Neural progenitor cell (in vitro differentiated cells): ENCODE data around the gene SYNGR3. TPM values are rescaled to one million over a fixed set of nuclear protein-coding genes. Genes with fewer than 3 reads are reported as not detected.
A peak's percentile ranks its signal among the peaks of the same experiment; 100 is the strongest.

Experiments used
- DNase-seq: peaks from one replicate; pipeline ENCODE4 v3.0.0-alpha.2; 2016; ENCODE audit warnings: low spot score
- H2AFZ ChIP-seq: fragments of 200-600 bp; sonication (generic); replicated peaks from 2 replicates; pipeline ENCODE4 v1.6.1; 2016; ENCODE audit warnings: antibody characterized with exemption
- H3F3A ChIP-seq: fragments of 200-600 bp; sonication (generic); 2 replicates; pipeline ENCODE4 v1.6.1; 2016; ENCODE audit warnings: antibody characterized with exemption, low read depth
- H3K27ac ChIP-seq: fragments of 200-600 bp; sonication (generic); 2 replicates; pipeline ENCODE4 v1.5.1; 2016; ENCODE audit warnings: mild to moderate bottlenecking
- H3K27me3 ChIP-seq: fragments of 200-600 bp; sonication (generic); 2 replicates; pipeline ENCODE4 v1.6.1; 2016; ENCODE audit warnings: mild to moderate bottlenecking, moderate library complexity
- H3K36me3 ChIP-seq: fragments of 200-600 bp; sonication (generic); 2 replicates; pipeline ENCODE4 v1.5.1; 2016
- H3K4me1 ChIP-seq: fragments of 200-600 bp; sonication (generic); 2 replicates; pipeline ENCODE4 v1.6.1; 2016; ENCODE audit warnings: mixed run types
- H3K4me2 ChIP-seq: fragments of 200-600 bp; sonication (generic); 2 replicates; pipeline ENCODE4 v1.6.1; 2016
- H3K4me3 ChIP-seq: fragments of 200-600 bp; sonication (generic); 2 replicates; pipeline ENCODE4 v1.5.1; 2016
- H3K79me2 ChIP-seq: fragments of 200-600 bp; sonication (generic); 2 replicates; pipeline ENCODE4 v1.6.1; 2016; ENCODE audit warnings: low read depth
- H3K9ac ChIP-seq: fragments of 200-600 bp; sonication (generic); 2 replicates; pipeline ENCODE4 v1.6.1; 2016
- H3K9me3 ChIP-seq: fragments of 200-600 bp; sonication (generic); 2 replicates; pipeline ENCODE4 v1.5.1; 2016; ENCODE audit warnings: low read depth
- H4K20me1 ChIP-seq: fragments of 200-600 bp; sonication (generic); 2 replicates; pipeline ENCODE4 v1.6.1; 2016; ENCODE audit warnings: low read depth
- H3K27ac Mint-ChIP-seq: 3 replicates; pipeline ENCODE4 v1.8.0; 2021; ENCODE audit warnings: mixed read lengths
- H3K27me3 Mint-ChIP-seq: 2 replicates; pipeline ENCODE4 v1.8.0; 2022; ENCODE audit warnings: low read depth, mild to moderate bottlenecking, inconsistent platforms, moderate library complexity, mixed read lengths; ENCODE audit not compliant: insufficient read depth
- H3K36me3 Mint-ChIP-seq: 3 replicates; pipeline ENCODE4 v1.8.0; 2021; ENCODE audit warnings: mixed read lengths
- H3K4me1 Mint-ChIP-seq: 3 replicates; pipeline ENCODE4 v1.8.0; 2021; ENCODE audit warnings: mixed read lengths
- H3K4me3 Mint-ChIP-seq: 3 replicates; pipeline ENCODE4 v1.8.0; 2021; ENCODE audit warnings: mild to moderate bottlenecking, moderate library complexity, mixed read lengths
- H3K9me3 Mint-ChIP-seq: 3 replicates; pipeline ENCODE4 v1.8.0; 2020; ENCODE audit warnings: mixed read lengths
- CTCF ChIP-seq: fragments of 200-600 bp; sonication (generic); IDR thresholded peaks from 2 replicates; pipeline ENCODE4 v1.5.1; 2017; ENCODE audit warnings: antibody characterized with exemption, mild to moderate bottlenecking
- EZH2 ChIP-seq: fragments of 200-600 bp; sonication (generic); IDR thresholded peaks from 2 replicates; pipeline ENCODE4 v1.6.1; 2017; ENCODE audit warnings: antibody characterized with exemption, mild to moderate bottlenecking, moderate library complexity
- EZH2phosphoT487 ChIP-seq: fragments of 200-600 bp; sonication (generic); IDR thresholded peaks from 2 replicates; pipeline ENCODE4 v1.6.1; 2017; ENCODE audit warnings: antibody characterized with exemption
- total RNA-seq: library from RNA; depleted of rRNA; stranded (reverse); fragments of >200 nt; gene quantifications from 2 replicates; pipeline ENCODE4 v1.2.3, GENCODE V29; 2015; ENCODE audit warnings: low replicate concordance

Gene SYNGR3
- total RNA-seq, 1 donor from 2014 or later, result 4.4 TPM

GRCh38 chr16:1993731-1994131, 4.0 kb downstream of the SYNGR3 start:
- no peak for DNase-seq
- Histone ChIP-seq H3K27ac (no peak overlapping the region), H3K9ac (no peak overlapping the region), H3F3A (peaks cover 55% of the 10 kb centered on the region), H3K4me1 (peaks cover 10% of the 10 kb centered on the region), H3K79me2 (no peaks in the 10 kb centered on the region), H2AFZ (no peak overlapping the region), H3K9me3 (no peaks in the 10 kb centered on the region), H4K20me1 (peaks cover 22% of the 10 kb centered on the region), H3K4me2 (no peak overlapping the region), H3K36me3 (no peaks in the 10 kb centered on the region), H3K27me3 (peaks cover 48% of the 10 kb centered on the region), H3K4me3 (no peak overlapping the region)
- Mint-ChIP-seq H3K9me3 (peaks cover 2% of the 10 kb centered on the region), H3K4me1 (peaks cover 8% of the 10 kb centered on the region), H3K36me3 (peaks cover 7% of the 10 kb centered on the region), H3K27ac (no peak overlapping the region), H3K4me3 (no peak overlapping the region), H3K27me3 (peaks cover 22% of the 10 kb centered on the region)
- TF ChIP-seq CTCF, result no peak

- no peak overlapping the region for H3K4me3 ChIP-seq
- H3K27ac ChIP-seq, result no peak overlapping the region
- no peak for DNase-seq
- H3K4me1 ChIP-seq, result no peaks in the 10 kb centered on the region
- H3K9me3 ChIP-seq, result no peaks in the 10 kb centered on the region
- H3K36me3 ChIP-seq, result no peaks in the 10 kb centered on the region
- peaks cover 9% of the 10 kb centered on the region for H3K36me3 Mint-ChIP-seq
- no peaks in the 10 kb centered on the region for H3K4me1 Mint-ChIP-seq
- H3K79me2 ChIP-seq, result no peaks in the 10 kb centered on the region
- H3K9ac ChIP-seq, result no peak overlapping the region
- no peak overlapping the region for H3K27ac Mint-ChIP-seq
- H3K9me3 Mint-ChIP-seq, result no peaks in the 10 kb centered on the region
- peaks cover 6% of the 10 kb centered on the region for H4K20me1 ChIP-seq
- no peak for TF ChIP-seq EZH2
- no peak for TF ChIP-seq CTCF
- no peak for TF ChIP-seq EZH2phosphoT487
- no peak overlapping the region for H2AFZ ChIP-seq
- H3K27me3 Mint-ChIP-seq, result peaks cover 2% of the 10 kb centered on the region
- peaks cover 8% of the 10 kb centered on the region for H3K27me3 ChIP-seq
- no peak overlapping the region for H3K4me3 Mint-ChIP-seq
- no peak overlapping the region for H3K4me2 ChIP-seq
- H3F3A ChIP-seq, result peaks cover 24% of the 10 kb centered on the region
Measured at GRCh38 chr16:1997494-1998359, 8.0 kb downstream of the SYNGR3 start.

- H3K4me1 Mint-ChIP-seq, result no peaks in the 10 kb centered on the region
- H3K27ac Mint-ChIP-seq, result no peak overlapping the region
- H3K36me3 Mint-ChIP-seq, result peaks cover 9% of the 10 kb centered on the region
- H4K20me1 ChIP-seq, result peaks cover 9% of the 10 kb centered on the region
- H3K9me3 Mint-ChIP-seq, result no peaks in the 10 kb centered on the region
- H3K4me2 ChIP-seq, result no peak overlapping the region
- H2AFZ ChIP-seq, result no peak overlapping the region
- peaks cover 2% of the 10 kb centered on the region for H3K27me3 Mint-ChIP-seq
- no peak overlapping the region for H3K27ac ChIP-seq
- H3K27me3 ChIP-seq, result peaks cover 2% of the 10 kb centered on the region
- TF ChIP-seq EZH2, result no peak
- no peak for TF ChIP-seq CTCF
- no peak for TF ChIP-seq EZH2phosphoT487
- H3K4me3 ChIP-seq, result no peak overlapping the region
- peak overlapping the region; percentile 64 for H3K4me3 Mint-ChIP-seq
- no peak for DNase-seq
- H3K36me3 ChIP-seq, result no peaks in the 10 kb centered on the region
- no peaks in the 10 kb centered on the region for H3K9me3 ChIP-seq
- peaks cover 4% of the 10 kb centered on the region for H3K79me2 ChIP-seq
- H3F3A ChIP-seq, result peaks cover 17% of the 10 kb centered on the region
- no peak overlapping the region for H3K9ac ChIP-seq
- no peaks in the 10 kb centered on the region for H3K4me1 ChIP-seq
Measured at GRCh38 chr16:1998360-1998835, 8.6 kb downstream of the SYNGR3 start.
